ENCODE data around the gene SMARCA5. TPM values are rescaled to one million over a fixed set of nuclear protein-coding genes. Genes with fewer than 3 reads are reported as not detected.

The SMARCA5 gene
- total RNA-seq, 1 donor from 2014 or later, result 49.8 TPM

GRCh38 chr4:143606480-143606879 lies 93.0 kb downstream of the SMARCA5 start:
- intact Hi-C loops (cut with micrococcal nuclease), result no loop called here
- no peak overlapping the region for H3K27ac Mint-ChIP-seq
- peaks cover 2% of the 10 kb centered on the region for H3K27me3 Mint-ChIP-seq
- no peak overlapping the region for H3K4me3 Mint-ChIP-seq
- H3K9me3 Mint-ChIP-seq, result no peaks in the 10 kb centered on the region
- no peak for ATAC-seq (ENCODE audit: low read depth)
- no peaks in the 10 kb centered on the region for H3K4me1 Mint-ChIP-seq
- no peak for TF ChIP-seq CTCF (IDR thresholded peaks at IDR 0.05)
- no peaks in the 10 kb centered on the region for H3K36me3 Mint-ChIP-seq (ENCODE audit: low read depth)
- no peak for DNase-seq
- POLR2A ChIA-PET, result no interaction called here
- CTCF ChIA-PET, result no interaction called here

Other genes with a start within 250 kb of the SMARCA5 start
- 11.9 and 12.0 TPM in 2 replicates for gene GAB1, start 176.8 kb upstream of the SMARCA5 start, total RNA-seq
- not detected in 2 replicates for gene FREM3, start 187.0 kb downstream of the SMARCA5 start, total RNA-seq

Data from activated B cell treated with CpG ODN at 0.5 μM for 24 hours (primary cell).